ENCODE measurements around the gene GLP1R.

Gene GLP1R

DNA sequence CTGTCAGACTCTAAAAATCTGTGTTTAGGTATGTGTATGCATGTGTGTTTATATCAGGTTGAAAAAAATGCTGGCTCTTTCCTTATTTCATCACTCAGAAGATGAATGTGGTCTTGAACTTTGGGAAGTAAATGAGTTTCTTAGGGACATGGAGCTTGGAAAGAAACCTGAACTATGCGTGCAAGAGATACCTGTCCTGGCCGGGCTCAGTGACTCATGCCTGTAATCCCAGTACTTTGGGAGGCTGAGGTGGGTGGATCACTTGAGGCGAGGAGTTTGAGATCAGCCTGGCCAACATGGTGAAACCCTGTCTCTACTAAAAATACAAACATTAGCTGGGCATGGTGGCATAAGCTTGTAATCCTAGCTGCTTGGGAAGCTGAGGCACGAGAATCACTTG is 4.4 kb upstream of the GLP1R start:
- DNase-seq (ENCODE audit: low read depth), result no peak

DNA sequence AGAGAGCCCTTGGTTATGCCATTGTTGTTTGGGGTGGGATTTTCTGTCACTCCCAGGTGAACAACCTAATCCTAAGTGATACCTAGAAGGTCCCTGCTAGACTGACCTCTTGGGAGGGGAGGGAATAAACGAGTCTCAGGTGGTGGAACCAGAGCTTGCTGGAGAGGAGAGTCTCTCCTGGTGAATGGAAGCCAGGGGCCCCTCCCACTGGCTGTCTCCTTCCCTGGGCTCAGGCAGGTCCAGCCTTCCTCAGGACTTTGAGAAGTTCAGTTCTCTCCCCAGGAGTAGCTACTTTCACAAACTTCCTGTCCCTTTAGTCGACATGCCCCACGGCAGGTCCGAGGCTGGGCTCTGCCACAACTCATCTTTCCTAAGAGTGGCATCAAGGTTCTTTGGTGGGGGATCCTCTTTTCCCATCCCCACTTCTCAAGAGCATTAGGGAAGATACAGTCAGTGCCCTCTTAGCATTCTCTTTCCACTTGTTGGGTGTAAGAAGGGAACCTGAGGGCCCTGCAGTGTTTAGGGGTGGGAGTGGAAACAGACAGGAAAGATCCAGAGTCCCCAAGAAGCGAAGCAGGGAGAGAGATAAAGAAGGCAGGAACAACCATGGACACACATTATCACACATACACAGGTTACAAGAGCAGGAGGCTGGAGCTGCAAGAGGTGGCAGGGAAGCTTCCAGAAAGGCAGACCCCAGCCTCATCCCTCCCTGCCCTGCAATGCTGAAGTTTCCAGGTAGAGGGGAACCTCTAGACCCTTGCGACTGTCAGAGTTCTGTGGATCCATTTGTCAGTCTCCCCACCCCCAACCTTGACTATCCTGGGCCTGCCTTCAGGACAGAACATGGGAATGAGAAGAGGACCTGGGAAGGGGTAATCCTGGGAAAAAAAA is 900 bp upstream of the GLP1R start:
- DNase-seq (ENCODE audit: low read depth), result no peak

- no peak for DNase-seq (ENCODE audit: low read depth)
Measured at GRCh38 chr6:39049575-39050283, 1.1 kb downstream of the GLP1R start.

GRCh38 chr6:39050453-39051112 is 2.0 kb downstream of the GLP1R start:
- no peak for DNase-seq (ENCODE audit: low read depth)

DNA sequence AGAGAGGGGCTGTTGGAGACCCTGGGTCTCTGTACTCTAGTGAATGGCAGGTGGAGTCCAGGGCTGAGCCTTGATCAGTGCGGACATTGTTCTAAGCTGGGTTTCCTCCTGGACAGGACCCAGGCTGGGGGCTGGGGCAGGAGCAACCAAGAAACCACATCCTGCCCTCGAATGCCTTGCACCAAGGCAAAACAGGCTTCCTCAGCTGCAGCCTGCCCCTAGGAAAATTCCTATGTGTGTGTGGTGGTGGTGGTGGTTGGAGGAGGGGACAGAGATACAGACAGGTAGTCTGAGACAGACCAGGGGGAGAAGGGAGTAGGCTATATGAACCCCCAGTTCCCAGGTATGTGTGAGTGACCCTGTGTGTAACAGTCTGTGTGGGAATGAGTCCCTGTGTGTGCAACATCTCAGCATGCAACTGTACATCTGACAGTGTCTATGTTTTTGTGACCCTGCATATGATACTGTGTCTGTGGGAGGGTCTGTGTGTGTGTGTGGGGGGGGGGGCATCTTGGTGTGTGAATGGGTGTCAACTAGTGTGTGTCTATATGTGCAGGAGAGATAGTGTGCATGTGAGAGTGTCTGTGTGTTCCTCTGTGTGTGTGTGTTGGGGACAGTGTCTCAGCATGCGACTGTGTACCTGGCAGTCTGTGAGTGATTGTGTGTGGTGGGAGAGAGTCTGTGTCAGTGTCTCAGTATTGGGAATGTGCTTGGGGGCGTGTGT is 3.0 kb downstream of the GLP1R start:
- DNase-seq (ENCODE audit: low read depth), result no peak

GRCh38 chr6:39053016-39053624 is 4.5 kb downstream of the GLP1R start:
- DNase-seq (ENCODE audit: low read depth), result no peak

DNA sequence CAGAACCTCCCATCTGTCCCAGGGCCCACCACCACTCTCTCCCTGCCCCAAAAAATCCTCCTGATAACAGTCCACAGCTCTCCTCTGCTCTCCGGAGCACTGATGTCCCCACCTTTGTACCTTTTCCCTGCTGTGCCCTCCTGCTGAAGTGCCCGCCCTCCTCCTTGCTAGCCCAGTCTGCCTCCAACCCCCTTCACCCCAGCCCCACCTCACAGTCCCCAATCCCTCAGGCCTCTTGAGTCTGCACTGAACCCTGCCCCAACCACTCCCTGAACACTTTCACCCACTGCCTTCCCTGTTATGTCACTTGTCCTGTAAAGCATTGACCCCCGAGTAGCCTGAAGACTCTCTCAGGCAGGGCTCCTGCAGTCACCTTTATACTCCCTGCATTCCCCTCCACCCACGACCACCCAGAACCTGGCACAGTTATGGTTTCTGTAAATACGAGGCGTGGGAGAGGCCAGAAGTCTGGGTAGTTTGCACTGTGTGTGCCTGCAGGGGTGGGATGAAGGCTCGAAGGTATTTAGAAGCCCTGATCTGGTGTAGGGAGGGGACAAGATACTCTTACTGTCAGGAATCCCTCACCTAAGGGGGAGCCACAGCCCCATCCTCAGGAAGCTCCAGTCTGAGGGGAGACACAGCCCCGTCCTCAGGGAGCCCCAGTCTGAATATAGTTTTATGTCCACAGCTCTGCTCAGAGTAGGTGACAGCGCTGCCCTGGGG is 5.4 kb downstream of the GLP1R start:
- DNase-seq (ENCODE audit: low read depth), result no peak

- no peak for DNase-seq (ENCODE audit: low read depth)
Measured at GRCh38 chr6:39054577-39055142, 6.1 kb downstream of the GLP1R start.

DNA sequence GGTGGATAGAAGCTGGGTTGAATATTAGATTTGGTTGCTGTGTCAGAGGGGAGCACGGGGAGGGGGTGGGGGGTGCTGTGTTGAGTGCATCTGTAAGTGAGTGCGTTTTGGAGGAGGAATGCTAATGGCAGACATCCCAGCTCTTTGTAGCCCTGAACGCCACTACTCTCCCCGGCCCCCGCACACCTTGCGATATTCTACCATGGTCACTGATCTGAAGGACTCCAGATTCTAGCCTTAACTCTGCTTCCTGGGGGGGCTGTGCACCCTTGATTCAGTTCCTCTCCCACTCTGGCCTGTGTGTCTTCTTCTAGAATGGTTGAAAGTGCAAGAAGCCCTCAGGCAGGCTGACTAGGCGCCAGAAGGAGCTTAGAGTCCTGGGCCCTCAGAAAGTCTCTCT is 7.1 kb downstream of the GLP1R start:
- DNase-seq (ENCODE audit: low read depth), result no peak

GRCh38 chr6:39056191-39056590 is 7.6 kb downstream of the GLP1R start:
- no peak for DNase-seq (ENCODE audit: low read depth)

DNA sequence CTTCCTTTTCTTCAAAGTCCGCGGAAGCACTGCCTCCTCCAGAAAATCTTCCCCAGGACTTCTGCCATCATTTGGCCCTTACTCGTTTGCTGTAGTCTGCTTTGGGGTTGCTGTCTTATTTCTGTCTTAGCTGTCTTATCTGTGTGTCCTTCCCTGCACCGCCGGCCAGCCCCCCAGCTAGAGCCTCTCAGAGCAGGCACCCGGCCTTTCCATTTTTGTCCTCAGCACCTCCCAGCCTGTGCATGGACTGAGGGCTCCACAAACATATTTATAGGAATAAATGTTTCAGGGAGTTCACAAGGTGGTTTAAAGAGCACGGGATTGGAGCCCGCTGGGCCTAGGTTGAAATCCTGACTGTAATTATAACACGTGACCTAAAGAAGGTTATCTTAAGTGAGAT is 8.1 kb downstream of the GLP1R start:
- DNase-seq (ENCODE audit: low read depth), result no peak

- DNase-seq (ENCODE audit: low read depth), result no peak
Measured at GRCh38 chr6:39057251-39058155, 8.9 kb downstream of the GLP1R start.

DNA sequence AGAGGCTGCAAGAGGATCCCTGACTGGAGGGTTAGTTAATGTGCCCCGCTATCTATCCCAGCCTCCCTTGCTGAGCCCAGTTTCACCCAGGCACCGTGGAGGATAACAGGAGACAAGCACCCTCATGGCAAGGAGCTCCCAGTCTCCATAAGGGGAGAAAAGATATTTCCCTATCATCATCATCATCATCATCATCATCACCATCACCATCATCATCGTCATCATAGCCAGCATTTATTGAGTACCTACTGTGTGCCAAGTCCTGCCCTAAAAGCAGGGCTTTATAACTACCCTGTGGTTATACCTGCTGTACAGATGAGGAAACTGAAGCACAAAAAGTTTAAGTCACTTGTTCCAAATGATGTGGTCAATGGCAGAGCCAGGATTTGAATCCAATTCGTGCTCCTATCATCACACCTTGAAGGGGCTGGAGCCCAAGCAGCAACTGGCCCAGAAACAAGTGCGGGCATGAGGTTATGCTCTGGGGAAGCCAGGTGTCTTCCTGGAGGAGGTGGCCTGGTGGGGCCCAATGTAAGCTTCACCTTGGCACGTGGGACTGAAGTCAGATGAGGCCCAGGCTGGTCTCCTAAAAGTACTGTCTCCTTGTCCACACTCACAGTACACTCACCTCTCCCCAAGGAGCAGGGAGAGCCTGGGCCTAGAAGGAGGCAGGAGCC is 10.0 kb downstream of the GLP1R start:
- DNase-seq (ENCODE audit: low read depth), result no peak

DNA sequence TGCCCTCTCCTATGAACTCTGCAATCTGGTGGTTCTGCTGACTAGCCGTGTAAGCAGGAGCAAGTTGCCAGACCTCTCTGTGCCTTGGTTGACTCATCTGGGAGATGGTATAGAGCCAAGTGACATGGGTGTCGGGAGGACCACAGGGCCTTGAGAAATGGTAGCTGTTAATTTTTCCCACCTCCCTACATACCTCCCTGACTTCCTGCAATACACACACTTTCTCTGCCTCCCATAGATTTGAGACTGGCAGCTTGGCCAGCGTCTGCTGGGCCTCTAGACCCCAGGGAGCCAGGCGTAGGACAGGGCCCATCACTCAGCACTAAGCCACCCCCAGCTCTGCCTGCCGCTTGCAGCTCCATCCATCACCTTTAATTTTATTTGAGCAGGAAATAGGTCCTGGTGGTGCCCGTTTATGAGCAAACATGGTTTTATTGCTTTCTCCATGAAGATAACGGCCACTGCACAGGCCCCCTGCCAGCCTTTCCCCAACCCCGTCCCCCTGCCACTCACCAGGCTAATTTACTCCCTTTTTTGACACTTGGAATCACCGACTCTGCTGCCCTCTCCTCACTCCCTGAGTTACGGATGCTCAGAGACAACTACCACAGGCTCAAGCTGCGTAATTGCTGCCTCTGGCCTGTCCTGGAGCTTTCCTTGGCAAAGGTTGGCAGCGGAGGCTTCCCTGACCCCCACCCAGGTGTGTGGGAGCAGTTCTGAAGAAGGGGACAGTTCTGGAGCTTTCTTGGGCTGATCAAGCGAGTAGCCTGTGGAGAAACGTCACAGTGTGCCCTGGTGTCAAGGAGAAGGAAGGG is 11.1 kb downstream of the GLP1R start:
- DNase-seq (ENCODE audit: low read depth), result no peak

DNA sequence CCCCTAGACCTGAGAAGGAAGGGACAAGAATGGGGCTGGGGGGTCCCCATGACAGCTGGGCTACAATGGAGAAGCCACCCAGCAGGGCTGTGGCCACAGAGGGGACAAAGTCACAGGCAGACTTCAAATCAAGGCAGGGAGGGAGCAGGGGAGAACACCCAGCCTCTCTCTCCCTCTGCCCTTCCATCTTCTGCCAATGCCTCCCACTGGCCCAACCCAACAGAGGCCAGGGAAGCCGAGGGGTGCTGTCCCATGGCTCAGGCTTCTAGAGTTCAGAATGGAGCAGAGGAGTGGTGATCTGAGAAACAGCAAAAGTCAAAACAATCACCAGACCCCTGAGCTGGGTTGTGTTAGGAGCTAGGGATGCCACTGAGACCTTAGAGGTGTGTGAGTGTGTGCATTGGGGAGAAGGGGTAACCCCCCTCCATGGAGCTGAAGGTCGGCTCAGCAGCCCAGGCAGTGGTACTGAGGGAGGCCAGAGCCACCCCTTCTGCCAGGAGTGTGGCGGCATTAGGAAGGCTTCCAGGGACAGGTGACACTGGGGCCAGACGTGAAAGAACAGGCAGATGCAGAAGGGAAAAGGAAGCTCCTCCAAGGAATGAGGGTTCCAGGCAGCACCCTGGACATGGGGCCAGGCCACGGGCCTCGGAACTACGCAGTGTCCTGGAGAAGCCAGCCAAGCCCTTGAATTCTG is 12.0 kb downstream of the GLP1R start:
- no peak for DNase-seq (ENCODE audit: low read depth)

DNA sequence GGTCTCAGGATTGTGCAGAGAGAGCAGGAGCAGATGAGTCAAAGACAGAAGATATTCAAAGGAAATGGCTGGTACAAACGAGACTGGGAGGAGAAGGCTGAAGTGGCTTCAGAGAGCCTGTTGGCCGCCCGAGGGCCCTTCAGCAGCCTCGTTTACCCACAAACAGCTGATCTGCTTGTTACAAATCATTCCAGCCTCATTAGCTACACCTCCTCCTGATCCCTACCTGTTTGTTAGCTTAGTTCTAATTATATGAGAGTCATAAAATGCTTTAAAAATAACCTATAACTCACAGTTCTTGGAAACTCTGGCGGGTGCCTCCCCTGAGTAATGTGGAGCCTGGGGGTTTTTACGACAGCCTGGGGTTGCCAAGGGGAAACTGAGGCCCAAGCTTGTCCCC is 12.6 kb downstream of the GLP1R start:
- no peak for DNase-seq (ENCODE audit: low read depth)

- DNase-seq (ENCODE audit: low read depth), result no peak
Measured at GRCh38 chr6:39061588-39061987, 13.0 kb downstream of the GLP1R start.

Data from stimulated activated CD8-positive, alpha-beta memory T cell treated with anti-CD3 and anti-CD28 coated beads, Interleukin-7, amount 100 ng/mL, for 24 hours (primary cell).